Gastroesophageal sphincter (tissue), 3 donors: Measurements from ENCODE around the gene GGNBP2.

Experiments
- CTCF ChIP-seq, 4 experiments: fragments of 200-600 bp in 2 of 4; fragments of 450-650 bp in 2 of 4; sonication (generic) in 1 of 4; IDR thresholded peaks; one replicate each; pipeline ENCODE4 v1.5.1; 2017 to 2019; ENCODE audit warnings: antibody characterized with exemption in 4 of 4, mild to moderate bottlenecking in 2 of 4, moderate library complexity in 2 of 4
- POLR2A ChIP-seq, 2 donors: fragments of 450-650 bp; IDR thresholded peaks; one replicate each; pipeline ENCODE4 v1.6.1; 2017; ENCODE audit warnings: antibody characterized with exemption in 2 of 2, mild to moderate bottlenecking in 2 of 2, moderate library complexity in 1 of 2

GRCh38 chr17:36629252-36629847 is 84.6 kb downstream of the GGNBP2 start:
- peak; percentile 94 to 97 (median 96) for TF ChIP-seq CTCF (IDR thresholded peaks at IDR 0.05)
- no peak for TF ChIP-seq POLR2A (IDR thresholded peaks at IDR 0.05)
